ENCODE measurements around the gene ARRDC1. TPM values are rescaled to one million over a fixed set of nuclear protein-coding genes. Genes with fewer than 3 reads are reported as not detected.

ARRDC1 gene
- polyA plus RNA-seq, 1 of the 3 experiments (the other 2 are of a cell fraction) = 49.7 TPM

DNA sequence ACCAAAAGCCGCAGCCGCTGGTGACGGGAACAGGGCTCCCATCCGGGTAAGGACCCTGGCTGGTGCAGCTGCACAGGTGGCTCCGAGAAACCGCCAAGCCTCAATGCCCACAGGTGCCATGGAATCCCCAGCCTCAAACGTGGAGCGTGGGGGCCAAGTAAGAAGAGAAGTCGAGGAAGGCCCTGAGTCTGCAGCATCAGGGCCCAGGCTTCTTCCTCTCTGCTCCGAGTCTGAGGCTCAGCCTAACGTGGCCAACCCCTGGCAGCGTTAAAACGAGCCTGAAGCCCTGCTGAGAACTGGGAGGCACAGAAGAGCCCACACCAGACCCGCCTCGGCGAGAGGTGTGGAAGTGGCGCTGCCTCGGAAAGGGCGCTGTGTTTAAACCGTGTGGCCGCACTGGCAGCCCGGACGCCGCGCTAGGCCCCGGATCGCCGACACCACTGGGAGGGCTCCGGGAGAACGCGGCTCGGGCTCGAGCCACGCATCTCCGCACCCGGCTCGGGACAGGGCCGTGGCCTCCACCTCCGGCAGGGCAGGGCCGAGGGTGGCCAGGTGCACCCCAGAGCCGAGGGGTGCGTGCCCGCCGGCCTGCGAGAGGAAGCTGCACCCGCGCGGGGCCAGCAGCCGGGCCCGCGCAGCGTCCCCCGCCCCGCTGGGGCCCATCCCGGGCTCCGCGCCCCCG is 15.9 kb upstream of the ARRDC1 start:
- no peaks in the 10 kb centered on the region for H3K9me3 ChIP-seq
- peaks cover 9 to 32% of the 10 kb centered on the region in 2 experiments for H3K36me3 ChIP-seq (replicated peaks in 1 of 2; ENCODE audit: control insufficient read depth in 1 of 2, insufficient read depth in 2 of 2, low read length in 1 of 2)
- H3K4me1 ChIP-seq (ENCODE audit: control insufficient read depth in 1 of 2, insufficient read depth in 2 of 2, low read depth in 1 of 2, low read length in 1 of 2) = peaks cover 9 to 18% of the 10 kb centered on the region in 2 experiments; a peak in 2 of 4 replicates
- ChIA-PET POLR2A (interaction anchor here (1.1 kb wide), 1 partner anchor 37 kb away, joined by 3 read pairs; no protein-coding TSS in a partner anchor), CTCF (interaction anchor here (1.4 to 4.2 kb wide), 2 partner anchors 10 to 16 kb away, joined by 3 to 27 read pairs; partner anchors contain the start of genes ARRDC1 and DPH7)
- H3K9me2 ChIP-seq = no peaks in the 10 kb centered on the region
- peak overlapping the region; percentile 70; the same call in 1 of the 2 replicates for H3K9ac ChIP-seq
- peak overlapping the region; percentile 68 to 86 for H3K4me3 ChIP-seq (ENCODE audit: low read depth in 2 of 2, low read length in 1 of 2)
- H4K20me1 ChIP-seq (ENCODE audit: insufficient read depth) = peaks cover 19% of the 10 kb centered on the region
- H3F3A ChIP-seq (replicated peaks; ENCODE audit: insufficient read depth) = no peaks in the 10 kb centered on the region
- H3K79me2 ChIP-seq (ENCODE audit: insufficient read depth) = peaks cover 21% of the 10 kb centered on the region
- H2AFZ ChIP-seq (ENCODE audit: low read depth) = no peak overlapping the region
- 33% methylated on average over 14 of the region's 58 CpGs for WGBS (ENCODE audit: low lambda C conversion rate)
- TF ChIP-seq, protein P1, sequence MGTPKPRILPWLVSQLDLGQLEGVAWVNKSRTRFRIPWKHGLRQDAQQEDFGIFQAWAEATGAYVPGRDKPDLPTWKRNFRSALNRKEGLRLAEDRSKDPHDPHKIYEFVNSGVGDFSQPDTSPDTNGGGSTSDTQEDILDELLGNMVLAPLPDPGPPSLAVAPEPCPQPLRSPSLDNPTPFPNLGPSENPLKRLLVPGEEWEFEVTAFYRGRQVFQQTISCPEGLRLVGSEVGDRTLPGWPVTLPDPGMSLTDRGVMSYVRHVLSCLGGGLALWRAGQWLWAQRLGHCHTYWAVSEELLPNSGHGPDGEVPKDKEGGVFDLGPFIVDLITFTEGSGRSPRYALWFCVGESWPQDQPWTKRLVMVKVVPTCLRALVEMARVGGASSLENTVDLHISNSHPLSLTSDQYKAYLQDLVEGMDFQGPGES (IDR thresholded peaks at IDR 0.05; ENCODE audit: low read depth, low read length) = no peak
- TF ChIP-seq POLR2AphosphoS5 (IDR thresholded peaks at IDR 0.05; ENCODE audit: low read depth, low read length) (no peak), TEAD4 (IDR thresholded peaks at IDR 0.05; ENCODE audit: borderline replicate concordance, insufficient read depth) (no peak)
- peak; percentile 70 for DNase-seq
- peak overlapping the region in 1 of 2 experiments; percentile 20; a peak in 1 of 4 replicates for H3K27ac ChIP-seq (ENCODE audit: low read depth in 2 of 2, low read length in 1 of 2)
- no peaks in the 10 kb centered on the region for H3K27me3 ChIP-seq (ENCODE audit: insufficient read depth)
- peak overlapping the region; percentile 92 for H3K4me2 ChIP-seq

DNA sequence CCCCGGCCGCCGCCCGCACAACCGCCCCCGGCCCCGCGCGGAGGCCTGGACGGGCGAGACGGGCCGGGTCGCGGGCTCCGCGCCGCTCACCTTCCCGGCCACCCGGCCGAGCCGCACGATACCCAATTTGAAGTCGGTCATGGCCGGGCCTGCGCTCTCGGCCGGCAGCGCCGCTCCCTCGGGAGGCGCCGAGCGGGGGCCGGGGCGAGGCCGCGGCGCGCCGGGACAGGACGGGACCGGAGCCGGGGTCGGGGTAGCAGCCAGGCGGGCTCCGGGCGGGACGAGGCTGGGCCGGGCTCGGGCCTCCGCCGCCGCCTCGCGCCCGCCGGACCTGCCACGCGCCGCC is 15.4 kb upstream of the ARRDC1 start:
- H3K9me2 ChIP-seq = no peaks in the 10 kb centered on the region
- peaks cover 9 to 32% of the 10 kb centered on the region in 2 experiments for H3K36me3 ChIP-seq (replicated peaks in 1 of 2; ENCODE audit: control insufficient read depth in 1 of 2, insufficient read depth in 2 of 2, low read length in 1 of 2)
- peaks cover 21% of the 10 kb centered on the region for H3K79me2 ChIP-seq (ENCODE audit: insufficient read depth)
- peaks cover under 1% of the 10 kb centered on the region for H3F3A ChIP-seq (replicated peaks; ENCODE audit: insufficient read depth)
- H3K4me2 ChIP-seq = no peak overlapping the region
- H3K4me3 ChIP-seq (ENCODE audit: low read depth in 2 of 2, low read length in 1 of 2) = peak overlapping the region; percentile 68 to 86; a peak in 3 of 4 replicates
- no peak overlapping the region; a peak in 1 of 4 replicates for H3K27ac ChIP-seq (ENCODE audit: low read depth in 2 of 2, low read length in 1 of 2)
- no CpG with 5 or more reads among the region's 61 CpGs for WGBS (ENCODE audit: low lambda C conversion rate)
- H3K27me3 ChIP-seq (ENCODE audit: insufficient read depth) = no peaks in the 10 kb centered on the region
- H2AFZ ChIP-seq (ENCODE audit: low read depth) = no peak overlapping the region
- CTCF ChIA-PET = interaction anchor here (1.4 to 4.2 kb wide), 2 partner anchors 10 to 15 kb away, joined by 3 to 27 read pairs; partner anchors contain the start of genes ARRDC1 and DPH7
- no peak for DNase-seq
- TF ChIP-seq GABPA (IDR thresholded peaks at IDR 0.05; ENCODE audit: low read depth) (no peak), MXI1 (IDR thresholded peaks at IDR 0.05; ENCODE audit: low read depth, low read length) (no peak), GATA2 (CRISPR knock-in tag; IDR thresholded peaks at IDR 0.05) (no peak), EZH2phosphoT487 (IDR thresholded peaks at IDR 0.05; ENCODE audit: borderline replicate concordance, low read depth) (no peak), SIN3A (IDR thresholded peaks at IDR 0.05; ENCODE audit: borderline replicate concordance, low read depth, low read length) (no peak), RAD21 (IDR thresholded peaks at IDR 0.05; ENCODE audit: low read length) (no peak), NFIC (IDR thresholded peaks at IDR 0.05; ENCODE audit: borderline replicate concordance) (no peak), CHD2 (IDR thresholded peaks at IDR 0.05; ENCODE audit: low read length, partially characterized antibody) (no peak), MEF2A (IDR thresholded peaks at IDR 0.05; ENCODE audit: borderline replicate concordance, low read depth) (no peak), YY1 (IDR thresholded peaks at IDR 0.05; ENCODE audit: low read depth) (no peak), FOXM1 (IDR thresholded peaks at IDR 0.05; ENCODE audit: low read depth) (no peak), RCOR1 (IDR thresholded peaks at IDR 0.05; ENCODE audit: low read length) (no peak), FOXJ3 (CRISPR knock-in tag; IDR thresholded peaks at IDR 0.05) (no peak)
- TF ChIP-seq, protein P2, sequence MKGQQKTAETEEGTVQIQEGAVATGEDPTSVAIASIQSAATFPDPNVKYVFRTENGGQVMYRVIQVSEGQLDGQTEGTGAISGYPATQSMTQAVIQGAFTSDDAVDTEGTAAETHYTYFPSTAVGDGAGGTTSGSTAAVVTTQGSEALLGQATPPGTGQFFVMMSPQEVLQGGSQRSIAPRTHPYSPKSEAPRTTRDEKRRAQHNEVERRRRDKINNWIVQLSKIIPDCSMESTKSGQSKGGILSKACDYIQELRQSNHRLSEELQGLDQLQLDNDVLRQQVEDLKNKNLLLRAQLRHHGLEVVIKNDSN (IDR thresholded peaks at IDR 0.05; ENCODE audit: borderline replicate concordance, low read depth) = no peak
- TF ChIP-seq, protein P1 (IDR thresholded peaks at IDR 0.05; ENCODE audit: low read depth, low read length) = no peak
- TF ChIP-seq, protein P3, sequence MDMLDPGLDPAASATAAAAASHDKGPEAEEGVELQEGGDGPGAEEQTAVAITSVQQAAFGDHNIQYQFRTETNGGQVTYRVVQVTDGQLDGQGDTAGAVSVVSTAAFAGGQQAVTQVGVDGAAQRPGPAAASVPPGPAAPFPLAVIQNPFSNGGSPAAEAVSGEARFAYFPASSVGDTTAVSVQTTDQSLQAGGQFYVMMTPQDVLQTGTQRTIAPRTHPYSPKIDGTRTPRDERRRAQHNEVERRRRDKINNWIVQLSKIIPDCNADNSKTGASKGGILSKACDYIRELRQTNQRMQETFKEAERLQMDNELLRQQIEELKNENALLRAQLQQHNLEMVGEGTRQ (IDR thresholded peaks at IDR 0.05; ENCODE audit: borderline replicate concordance, low read depth, low read length) = no peak
- TF ChIP-seq, protein P4, sequence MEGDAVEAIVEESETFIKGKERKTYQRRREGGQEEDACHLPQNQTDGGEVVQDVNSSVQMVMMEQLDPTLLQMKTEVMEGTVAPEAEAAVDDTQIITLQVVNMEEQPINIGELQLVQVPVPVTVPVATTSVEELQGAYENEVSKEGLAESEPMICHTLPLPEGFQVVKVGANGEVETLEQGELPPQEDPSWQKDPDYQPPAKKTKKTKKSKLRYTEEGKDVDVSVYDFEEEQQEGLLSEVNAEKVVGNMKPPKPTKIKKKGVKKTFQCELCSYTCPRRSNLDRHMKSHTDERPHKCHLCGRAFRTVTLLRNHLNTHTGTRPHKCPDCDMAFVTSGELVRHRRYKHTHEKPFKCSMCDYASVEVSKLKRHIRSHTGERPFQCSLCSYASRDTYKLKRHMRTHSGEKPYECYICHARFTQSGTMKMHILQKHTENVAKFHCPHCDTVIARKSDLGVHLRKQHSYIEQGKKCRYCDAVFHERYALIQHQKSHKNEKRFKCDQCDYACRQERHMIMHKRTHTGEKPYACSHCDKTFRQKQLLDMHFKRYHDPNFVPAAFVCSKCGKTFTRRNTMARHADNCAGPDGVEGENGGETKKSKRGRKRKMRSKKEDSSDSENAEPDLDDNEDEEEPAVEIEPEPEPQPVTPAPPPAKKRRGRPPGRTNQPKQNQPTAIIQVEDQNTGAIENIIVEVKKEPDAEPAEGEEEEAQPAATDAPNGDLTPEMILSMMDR (IDR thresholded peaks at IDR 0.05) = no peak
- peaks cover 19% of the 10 kb centered on the region for H4K20me1 ChIP-seq (ENCODE audit: insufficient read depth)
- no peaks in the 10 kb centered on the region for H3K9me3 ChIP-seq
- no peak overlapping the region; the same call in 1 of the 2 replicates for H3K9ac ChIP-seq
- POLR2A ChIA-PET = no interaction called here
- H3K4me1 ChIP-seq (ENCODE audit: control insufficient read depth in 1 of 2, insufficient read depth in 2 of 2, low read depth in 1 of 2, low read length in 1 of 2) = peaks cover 9 to 18% of the 10 kb centered on the region in 2 experiments; a peak in 2 of 4 replicates
